GM18520 (cell line): ENCODE measurements around the gene EDARADD.
"Not testable (repeated sequence)": the region's sequence is repeated elsewhere in the genome, so short reads cannot be mapped to it uniquely, and the experiment has no call there.

ENCODE experiments used
- ATAC-seq: cut with Tn5 transposase; IDR thresholded peaks from one replicate; pipeline ENCODE4 v1.9.1; 2021; ENCODE audit not compliant: unreplicated experiment

EDARADD gene

DNA sequence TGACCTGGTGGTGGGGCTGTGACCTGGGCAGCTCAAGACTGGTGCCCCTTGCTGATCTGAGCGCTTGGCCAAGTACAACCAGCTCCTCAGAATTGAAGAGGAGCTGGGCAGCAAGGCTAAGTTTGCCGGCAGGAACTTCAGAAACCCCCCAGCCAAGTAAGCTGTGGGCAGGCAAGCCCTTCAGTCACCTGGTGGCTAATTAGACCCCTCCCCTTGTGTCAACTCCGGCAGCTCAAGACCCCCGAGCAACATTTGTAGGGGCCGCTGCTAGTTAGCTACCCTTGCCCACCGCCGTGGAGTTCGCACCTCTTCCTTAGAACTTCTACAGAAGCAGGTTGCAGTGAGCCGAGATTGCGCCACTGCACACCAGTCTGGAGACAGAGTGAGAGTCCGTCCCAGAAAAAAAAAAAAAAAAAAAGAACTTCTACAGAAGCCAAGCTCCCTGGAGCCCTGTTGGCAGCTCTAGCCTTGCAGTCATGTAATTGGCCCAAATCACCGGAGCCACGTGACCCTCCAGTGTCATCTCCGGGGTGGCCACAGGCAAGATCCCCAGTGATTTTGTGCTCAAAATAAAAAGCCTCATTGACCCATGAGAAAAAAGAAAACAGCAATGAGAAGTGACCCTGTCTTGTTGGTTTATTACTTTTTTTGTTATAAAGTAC is 90.4 kb downstream of the EDARADD start:
- no peak for ATAC-seq

DNA sequence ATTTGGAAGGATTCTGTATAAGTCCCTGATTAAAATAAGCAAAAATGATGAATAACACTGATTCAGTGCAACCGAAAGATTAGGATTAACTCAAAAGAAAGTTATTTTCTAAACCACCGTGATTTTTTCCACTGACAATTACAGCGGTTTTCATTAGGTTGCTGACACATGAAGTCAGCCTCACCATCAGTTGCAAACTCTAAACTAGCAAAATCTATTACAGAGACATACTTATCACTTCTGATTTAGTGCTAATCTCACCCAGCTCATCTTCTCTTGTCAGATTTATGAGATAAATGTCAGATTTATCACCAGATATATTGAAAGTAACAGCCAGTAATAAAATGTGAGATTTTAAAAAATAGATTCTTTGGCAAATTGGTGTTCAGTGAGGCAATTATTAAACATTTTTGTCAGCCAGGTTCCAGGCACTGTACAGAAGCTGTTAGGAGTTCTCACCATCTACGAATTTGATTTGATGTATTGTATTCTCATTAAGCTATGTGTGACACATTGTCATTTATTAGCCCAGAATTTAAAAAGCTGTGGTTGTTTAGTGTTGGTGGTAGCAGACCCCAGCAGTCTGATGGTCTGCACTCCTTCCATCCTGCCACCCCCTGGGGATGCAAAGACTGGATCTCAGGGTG is 92.4 kb downstream of the EDARADD start:
- ATAC-seq: no peak

GRCh38 chr1:236489161-236489560 is 95.1 kb downstream of the EDARADD start:
- ATAC-seq: not testable (repeated sequence)

DNA sequence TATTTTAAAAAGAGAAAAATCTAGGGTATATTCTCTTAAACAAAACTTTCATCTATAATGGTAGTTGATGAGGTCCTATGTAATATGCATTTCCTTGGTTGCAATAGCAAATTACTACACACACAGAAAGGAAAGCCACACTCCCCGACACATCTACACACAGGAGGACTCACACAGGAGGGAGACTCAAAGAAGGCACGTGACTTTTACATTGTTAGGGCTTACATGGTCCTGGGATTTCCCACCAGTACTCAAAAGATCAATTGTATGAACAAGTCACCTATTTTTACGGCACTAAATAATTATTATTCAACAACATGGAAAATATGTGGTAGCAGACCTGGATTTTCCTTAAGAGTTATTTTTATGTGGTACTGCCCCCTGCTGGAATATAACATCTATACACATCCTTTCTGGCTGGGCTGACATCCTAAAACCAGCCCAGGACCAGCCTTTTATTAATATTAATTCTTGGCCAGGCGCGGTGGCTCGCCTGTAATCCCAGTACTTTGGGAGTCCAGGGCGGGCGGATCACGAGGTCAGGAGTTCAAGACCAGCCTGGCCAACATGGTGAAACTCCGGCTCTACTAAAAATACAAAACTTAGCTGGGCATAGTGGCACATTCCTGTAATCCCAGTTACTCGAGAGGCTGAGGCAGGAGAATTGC is 95.8 kb downstream of the EDARADD start:
- ATAC-seq: no peak

- ATAC-seq: no peak
Measured at GRCh38 chr1:236491469-236492136, 97.5 kb downstream of the EDARADD start.

DNA sequence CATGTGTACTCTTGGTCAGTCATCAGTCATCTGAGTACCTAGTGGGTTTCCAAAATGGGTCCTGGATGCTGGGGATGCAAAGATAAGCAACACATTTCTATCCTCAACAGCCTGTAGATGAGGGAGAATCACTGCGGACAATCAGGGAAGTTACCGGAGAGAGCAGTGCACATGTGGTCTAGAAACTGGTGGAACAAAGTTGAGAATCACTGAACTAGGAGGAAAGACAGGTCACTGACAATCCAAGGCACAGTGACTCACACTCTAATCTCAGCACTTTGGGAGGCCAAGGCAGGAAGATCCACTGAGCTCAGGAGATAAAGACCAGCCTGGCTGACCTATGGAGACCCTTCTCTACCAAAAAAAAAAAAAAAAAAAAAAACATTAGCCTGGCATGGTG is 98.3 kb downstream of the EDARADD start:
- no peak for ATAC-seq

DNA sequence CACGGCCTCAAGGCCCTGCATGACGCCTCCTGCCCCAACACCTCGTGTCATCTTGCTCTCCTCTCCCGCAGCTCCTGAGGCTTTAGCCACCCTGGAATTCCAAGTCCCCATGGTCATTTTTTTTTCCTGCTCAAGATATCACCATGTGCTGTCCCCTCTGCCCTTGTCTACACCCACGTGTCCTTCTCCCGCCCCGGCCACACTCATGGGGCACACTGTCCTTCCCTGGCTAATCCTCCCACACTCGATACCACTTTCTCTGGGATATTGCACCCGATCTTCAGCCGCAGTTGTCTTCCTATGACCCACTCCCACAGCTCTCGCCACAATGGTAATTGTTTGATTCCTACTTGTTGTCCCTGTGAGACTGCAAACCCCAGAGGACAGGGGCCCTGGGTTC is 100.0 kb downstream of the EDARADD start:
- no peak for ATAC-seq

- ATAC-seq: no peak
Measured at GRCh38 chr1:236494586-236495466, 100.7 kb downstream of the EDARADD start.

DNA sequence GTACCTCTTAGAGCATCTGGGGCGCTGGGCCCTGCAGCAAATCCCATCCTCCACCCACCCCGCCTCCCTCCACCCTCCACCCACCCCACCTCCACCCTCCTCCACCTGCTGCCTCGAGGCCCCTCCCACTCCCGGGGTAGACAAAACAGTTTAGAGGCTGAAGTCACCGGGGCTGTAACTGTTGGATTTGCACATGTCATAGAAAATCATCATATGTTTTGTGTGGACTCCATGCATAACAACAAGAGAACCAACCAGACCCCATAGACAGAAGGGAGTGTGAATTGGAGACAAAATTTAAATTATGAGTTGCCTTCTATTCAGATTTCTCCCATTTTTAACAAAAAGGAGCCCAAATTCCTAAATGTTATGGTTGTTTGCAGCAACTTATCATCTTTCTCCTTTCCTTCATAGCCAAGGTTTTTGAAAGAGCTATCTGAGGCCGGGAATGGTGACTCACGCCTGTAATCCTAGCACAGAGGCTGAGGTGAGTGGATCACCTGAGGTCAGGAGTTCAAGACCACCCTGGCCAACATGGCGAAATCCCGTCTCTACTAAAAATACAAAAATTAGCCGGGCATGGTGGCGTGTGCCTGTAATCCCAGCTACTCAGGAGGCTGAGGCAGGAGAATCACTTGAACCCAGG is 101.5 kb downstream of the EDARADD start:
- no peak for ATAC-seq

DNA sequence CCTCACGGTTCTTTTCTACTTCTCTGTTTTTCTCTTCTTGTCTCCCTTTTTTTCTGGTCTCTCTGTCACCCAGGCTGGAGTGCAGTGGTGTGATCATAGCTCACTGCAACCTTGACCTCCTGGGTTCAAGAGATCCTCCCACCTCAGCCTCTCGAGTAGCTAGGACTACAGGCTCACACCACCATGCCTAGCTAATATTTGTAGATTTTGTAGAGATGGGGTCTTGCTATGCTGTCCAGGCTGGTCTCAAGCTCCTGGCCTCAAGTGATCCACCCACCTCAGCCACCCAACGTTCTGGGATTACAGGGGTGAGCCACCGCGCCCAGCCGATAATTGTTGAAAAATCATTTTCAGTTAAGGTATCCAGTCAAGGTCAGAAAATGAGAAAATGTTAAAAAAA is 103.8 kb downstream of the EDARADD start:
- no peak for ATAC-seq

GRCh38 chr1:236501093-236501492 is 107.0 kb downstream of the EDARADD start:
- ATAC-seq: no peak

DNA sequence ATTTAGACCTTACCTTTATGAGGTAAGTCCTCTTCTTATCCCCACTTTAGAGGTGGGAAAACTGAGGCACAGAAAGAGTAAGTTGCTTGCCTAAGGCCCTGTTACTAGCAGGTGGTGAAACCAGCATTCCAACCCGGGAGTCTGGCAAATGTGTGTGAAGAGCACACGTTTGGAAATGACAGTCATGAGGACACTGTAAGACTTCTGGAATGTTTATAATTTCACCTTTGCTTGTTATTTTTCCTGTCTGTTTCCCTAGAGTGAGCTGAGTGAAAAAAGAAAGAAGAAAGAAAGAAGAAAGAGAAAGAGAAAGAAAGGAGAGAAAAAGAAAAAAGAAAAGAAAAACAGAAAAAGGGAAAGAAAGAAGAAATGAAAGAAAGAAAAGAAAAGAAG is 108.5 kb downstream of the EDARADD start:
- ATAC-seq: no peak

GRCh38 chr1:236502972-236503639 is 109.0 kb downstream of the EDARADD start:
- no peak for ATAC-seq

- not testable (repeated sequence) for ATAC-seq
Measured at GRCh38 chr1:236504338-236504737, 110.3 kb downstream of the EDARADD start.

GRCh38 chr1:236507022-236507700 is 113.1 kb downstream of the EDARADD start:
- no peak for ATAC-seq

- no peak for ATAC-seq
Measured at GRCh38 chr1:236508593-236509027, 114.5 kb downstream of the EDARADD start.

DNA sequence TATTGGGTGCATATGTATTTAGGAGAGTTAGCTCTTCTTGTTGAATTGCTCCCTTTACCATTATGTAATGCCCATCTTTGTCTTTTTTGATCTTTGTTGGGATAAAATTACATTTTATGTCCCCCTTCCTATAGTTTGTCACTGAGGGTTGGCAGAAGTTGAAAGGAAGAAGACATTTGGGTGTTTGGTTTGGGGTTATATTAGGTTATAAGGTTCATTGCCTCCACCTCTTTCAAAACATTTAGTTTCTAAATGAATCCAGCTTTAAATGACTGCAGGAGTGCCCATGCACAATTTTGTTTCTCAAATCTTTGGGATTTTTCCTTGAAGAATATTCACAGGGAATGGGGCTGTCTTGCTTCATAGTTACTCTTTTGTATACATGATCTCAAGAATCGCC is 115.1 kb downstream of the EDARADD start:
- no peak for ATAC-seq

DNA sequence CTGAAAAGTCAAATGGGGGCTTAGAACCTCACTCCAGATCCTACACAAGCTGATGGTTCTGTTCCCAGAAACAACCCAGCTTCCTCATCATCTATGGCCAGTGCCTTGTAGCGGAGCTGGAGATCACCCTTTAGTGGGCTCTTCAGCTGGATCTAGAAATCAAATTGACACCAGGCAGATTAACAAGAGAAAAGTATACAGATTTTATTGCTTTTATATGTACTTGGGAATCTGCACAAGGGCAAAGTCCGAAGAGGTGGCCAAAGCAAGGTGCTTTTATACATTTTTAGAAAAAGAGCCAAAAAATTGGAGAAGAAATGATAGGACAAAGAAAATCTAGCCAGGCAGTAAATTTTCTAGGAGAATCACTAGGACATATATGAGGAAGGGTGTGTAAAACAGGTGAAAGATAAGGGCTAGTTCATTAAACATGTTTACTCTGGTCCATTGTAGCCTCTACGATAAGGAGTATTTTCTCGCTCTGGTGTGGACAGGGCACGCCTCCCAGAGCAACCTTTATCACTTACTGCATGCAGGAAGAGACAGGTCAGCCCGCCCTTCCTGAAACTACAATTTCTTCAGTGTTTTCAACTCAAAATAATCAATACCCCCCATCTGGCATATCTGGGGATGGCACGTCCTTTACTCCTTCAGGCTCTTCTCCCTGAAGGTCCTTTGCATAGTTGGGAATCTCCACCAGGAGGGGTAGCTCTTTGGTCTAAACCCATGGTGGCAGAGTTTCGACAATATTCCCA is 115.7 kb downstream of the EDARADD start:
- ATAC-seq: no peak
